NOMO-1 treated with DMSO at 0.1 percent for 48 hours (cell line): ENCODE measurements around the gene PLEKHJ1.

Source experiments
- DNase-seq: peaks from one replicate; lab custom pipeline; 2025; ENCODE audit not compliant: unreplicated experiment; lab: John Stamatoyannopoulos, UW

PLEKHJ1 gene

DNA sequence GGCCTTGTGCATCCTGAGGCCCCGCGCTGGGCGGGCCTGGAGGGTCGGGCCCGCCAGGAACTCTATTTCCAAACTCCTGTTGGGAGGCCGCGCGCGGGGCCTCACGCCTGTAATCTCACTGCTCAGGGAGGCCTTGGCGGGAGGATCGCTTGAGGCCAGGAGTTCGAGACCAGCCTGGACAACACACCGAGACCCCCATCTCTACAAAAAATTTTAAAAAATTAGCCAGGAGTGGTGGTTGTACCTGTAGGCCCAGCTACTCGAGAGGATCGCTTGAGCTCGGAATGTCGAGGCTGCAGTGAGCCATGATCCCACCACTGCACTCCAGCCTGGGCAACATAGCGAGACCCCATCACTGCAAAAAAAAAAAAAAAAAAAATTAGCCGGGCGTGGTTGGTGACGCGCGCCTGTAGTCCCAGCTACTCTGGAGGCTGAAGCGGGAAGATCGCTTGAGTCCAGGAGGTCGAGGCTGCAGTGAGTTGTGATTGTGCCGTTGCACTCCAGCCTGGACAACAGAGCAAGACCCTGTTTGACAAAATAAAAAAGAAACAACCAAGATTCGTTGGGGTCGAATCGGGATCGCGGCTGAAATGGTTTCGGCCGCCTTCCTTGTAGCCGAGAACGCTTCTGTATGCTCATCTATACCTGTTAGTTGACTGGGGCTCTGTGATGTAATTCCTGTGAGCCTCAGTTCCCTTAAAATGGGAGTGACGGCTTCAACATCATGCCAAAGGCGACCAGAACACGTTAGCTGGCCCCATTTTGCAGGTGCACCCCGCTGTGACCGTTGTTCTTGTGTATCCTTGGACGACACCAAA lies 1.1 kb upstream of the PLEKHJ1 start:
- DNase-seq: no peak

- no peak for DNase-seq
Observed at GRCh38 chr19:2236064-2236313, 140 bp downstream of the PLEKHJ1 start.

GRCh38 chr19:2235381-2236063 lies 607 bp downstream of the PLEKHJ1 start:
- DNase-seq: no peak

DNA sequence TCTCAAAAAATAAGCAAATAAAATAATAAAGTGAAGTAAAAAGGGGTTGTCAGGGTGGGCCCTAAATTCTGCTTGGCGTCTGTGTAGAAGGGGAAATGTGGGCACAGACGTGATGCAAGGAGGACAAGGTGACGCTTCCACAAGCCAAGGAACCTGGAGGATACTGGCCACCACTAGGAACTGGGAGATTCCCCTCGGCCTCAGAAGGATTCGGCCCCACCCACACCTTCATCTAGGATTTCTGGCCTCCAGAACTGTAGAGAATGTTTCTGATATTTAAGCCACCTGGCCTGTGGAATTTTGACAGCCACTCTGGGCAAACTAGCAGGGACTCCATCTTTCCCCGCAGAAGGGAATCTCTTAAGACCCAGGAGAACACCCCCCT lies 1.1 kb downstream of the PLEKHJ1 start:
- no peak for DNase-seq

DNA sequence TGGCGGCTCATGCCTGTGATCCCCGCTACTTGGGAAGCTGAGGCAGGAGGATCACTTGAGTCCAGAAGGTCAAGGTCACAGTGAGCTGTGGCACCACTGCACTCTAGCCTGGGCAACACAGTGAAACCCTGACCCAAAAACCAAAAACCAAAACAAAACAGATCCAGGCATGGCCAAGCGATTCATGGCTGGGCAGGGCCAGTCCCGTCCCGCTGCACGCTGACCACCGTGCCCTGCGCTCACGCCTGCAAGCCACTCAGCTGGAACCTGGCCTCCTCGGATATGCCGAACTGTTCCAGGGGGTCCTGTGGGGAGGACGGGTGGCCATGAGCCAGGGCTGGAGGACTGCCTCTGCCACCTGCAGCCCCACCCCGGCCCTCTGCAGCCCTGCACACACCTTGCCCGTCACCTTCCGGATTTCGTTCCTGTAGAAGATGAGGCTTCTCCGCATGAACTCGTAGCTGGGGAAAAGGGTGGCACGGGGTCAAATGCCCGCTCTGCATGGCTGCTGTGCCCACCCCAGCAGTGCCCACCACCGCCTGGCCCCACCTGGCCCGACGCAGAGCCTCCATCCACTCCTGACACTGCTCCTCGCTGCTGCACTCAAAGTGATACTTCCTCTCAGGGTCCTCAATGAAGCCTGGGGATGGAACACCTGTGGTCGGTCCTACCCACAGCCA lies 2.4 kb downstream of the PLEKHJ1 start:
- DNase-seq: no peak

DNA sequence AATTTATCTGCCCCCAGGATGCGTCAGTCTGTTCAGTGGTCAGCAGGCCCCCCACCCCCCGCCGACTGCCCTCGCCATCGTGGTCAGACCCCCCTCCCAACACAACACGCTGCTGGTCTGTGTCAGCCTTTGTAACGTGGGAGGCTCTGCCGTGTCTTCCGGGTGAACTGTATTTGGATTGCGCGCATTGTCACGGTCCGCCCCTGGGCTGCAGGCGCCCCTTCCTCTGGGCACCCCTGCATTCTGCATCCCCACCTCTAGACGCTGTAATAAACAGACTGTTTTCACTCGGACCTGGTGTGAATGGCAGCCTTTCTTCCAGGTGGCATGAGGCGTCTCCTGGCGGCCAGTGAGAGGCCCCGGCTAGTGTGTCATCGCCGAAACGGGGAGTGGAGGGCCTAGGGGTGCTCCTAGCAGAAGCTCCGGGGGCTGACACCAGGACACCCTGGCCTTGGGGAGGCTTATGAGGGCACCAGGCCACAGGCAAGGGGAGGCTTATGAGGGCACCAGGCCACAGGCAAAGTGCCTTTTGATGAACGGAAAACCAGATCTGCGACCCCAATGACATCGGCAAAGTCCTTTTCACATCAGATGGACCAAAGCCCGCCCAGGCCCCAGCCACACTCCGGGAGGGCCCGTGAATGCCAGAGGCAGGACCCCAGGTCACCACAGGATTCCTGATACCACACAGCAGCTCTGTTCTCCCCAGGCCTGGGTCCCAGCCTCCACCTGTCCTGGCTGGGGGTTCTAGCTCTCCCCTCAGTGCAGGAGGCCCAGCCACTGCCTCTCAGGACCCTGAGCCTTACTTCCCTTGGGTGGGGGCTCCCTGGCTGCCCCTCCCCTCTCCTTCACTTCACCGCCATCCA lies 3.6 kb downstream of the PLEKHJ1 start:
- DNase-seq: no peak

DNA sequence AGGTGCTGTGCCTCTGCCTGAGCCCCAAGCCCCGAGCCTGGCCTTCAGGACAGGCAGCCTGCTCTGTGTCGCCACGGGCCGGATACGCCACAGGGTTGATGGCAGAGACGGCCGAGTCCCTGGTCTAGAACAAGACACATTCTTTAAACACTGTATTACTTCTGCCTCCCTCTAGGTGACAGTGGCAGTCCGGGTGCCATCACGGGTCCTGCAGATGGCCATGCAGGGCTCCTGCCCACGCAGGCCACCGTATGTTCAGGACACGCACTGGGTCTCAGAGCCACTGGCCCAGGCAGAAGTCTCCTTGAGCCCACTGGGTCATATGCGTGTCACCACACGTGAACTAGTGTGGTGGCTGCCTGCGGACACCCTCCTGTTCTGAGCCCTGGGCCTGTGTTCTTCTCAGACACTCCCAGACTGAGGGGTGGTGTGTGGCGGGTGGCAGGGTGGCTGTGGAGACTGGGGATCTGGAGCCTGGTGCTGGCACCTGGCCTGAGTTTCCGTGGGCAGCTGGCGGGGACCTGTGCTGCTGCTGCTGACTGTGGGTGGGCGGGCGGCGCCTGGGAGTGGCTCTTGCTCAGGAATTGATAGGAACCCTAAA lies 4.4 kb downstream of the PLEKHJ1 start:
- no peak for DNase-seq

- no peak for DNase-seq
Observed at GRCh38 chr19:2230807-2231533, 5.2 kb downstream of the PLEKHJ1 start.

- no peak for DNase-seq
Observed at GRCh38 chr19:2230033-2230531, 6.0 kb downstream of the PLEKHJ1 start.

DNA sequence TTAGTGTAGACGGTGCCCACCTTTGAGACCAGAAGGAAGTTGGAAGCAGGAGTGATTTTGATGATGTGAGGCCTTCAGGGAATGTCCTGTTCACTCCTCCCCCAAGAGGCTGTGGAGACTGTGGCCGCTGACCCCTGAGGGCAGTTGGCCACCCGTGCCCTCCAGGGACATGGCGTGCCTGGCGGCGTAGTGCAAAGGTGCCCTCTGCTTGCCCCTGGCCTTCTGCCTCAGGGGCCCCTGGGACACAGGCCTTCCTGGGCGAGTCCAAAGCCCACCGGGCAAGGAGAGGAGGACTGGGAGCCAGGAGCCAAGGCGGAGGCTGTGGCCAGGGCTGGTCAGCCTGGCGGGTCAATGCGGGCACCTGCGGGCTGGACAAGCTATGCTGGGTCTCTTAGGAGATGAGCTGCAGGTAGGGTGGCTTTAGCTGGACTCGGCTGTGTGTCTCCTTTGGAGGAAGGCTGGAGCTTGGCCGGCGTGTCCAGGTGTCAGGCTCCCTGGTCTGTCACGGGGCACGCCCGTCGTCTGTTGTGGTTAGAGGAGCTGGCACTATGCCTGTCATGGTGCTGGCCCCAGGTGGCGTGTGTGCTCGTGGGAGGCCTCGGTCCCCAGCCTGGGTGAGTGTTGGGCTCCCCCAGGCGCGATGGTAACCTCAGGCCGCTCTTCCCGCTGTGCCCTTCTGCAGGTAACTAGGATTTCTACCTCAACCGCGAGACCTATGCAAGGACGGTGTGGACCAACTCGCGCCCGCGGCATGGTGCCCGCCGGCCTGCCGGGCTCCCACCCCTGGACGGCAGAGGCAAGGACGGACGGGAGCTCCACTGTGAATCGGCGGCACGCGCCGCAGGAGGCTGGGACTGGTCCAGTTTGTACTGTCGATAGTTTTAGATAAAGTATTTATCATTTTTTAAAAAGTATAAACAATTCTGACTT lies 6.8 kb downstream of the PLEKHJ1 start:
- DNase-seq: no peak

DNA sequence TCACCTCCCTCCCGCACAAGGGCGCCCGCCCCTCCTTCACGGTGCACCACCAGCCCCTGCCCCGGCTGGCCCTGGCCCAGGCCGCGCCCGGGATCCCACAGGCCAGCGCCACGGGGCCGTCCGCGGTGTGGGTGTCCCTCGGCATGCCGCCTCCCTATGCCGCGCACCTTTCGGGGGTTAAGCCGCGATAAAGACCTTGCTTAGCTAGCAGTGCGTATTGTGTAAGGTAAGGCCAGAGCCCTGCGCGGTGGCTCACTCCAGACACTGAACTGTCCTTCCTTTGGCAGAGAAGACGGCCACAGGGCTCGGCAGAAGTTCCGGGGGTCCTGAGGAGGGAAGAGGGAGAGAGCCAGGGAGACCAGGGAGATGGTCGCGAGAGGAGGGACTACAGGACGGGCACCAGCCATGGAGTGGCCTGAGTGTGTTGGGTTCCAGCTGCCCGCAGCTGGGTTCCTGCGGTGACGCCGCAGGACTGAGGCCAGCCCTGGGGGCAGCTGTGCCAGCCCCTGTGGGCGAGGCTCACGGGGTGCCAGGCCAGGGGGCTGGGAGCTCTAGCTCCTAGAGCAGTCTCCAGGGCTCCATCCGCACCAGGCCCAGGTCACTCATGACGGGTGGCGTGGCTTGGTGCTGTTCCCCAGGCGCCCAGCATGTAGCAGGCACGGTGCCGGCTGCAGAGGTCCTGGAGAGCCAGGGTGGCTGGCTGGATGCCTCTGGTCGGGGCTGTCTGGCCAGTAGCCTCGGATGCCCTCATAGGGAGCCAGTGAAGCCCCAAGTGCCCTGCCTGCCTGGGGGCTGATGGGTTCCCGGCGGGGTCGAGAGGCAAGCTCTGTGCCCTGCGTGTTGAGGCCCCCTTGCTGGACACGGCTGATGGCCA lies 7.7 kb downstream of the PLEKHJ1 start:
- no peak for DNase-seq

DNA sequence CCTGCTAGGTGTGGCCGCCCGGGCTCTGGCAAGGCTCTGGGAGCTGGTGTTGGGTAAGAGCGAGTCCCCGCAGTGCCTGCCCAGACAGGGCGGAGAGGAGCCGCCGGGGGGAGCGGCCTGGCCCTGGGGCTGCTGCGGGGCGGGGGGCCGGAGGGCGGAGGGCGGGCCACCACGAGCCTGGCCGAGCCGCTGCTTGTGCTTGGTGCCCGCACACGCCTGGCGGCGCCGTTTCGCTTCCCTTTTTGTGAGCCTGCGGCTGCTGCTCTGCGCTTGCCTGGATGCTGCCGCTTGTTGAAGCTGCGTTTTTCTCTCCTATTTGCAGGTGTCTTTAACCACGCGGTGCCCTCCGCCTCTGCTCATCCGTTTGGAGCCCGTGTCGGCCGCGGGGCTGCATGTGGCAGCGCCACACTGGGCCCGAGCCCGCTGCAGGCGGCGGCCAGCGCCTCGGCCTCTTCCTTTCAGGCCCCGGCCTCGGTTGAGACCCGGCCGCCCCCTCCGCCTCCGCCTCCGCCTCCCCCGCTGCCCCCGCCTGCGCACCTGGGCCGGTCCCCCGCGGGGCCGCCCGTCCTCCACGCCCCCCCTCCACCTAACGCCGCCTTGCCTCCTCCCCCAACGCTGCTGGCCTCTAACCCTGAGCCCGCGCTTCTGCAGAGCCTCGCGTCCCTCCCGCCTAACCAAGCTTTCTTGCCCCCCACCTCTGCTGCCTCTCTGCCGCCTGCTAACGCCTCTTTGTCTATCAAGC lies 8.5 kb downstream of the PLEKHJ1 start:
- DNase-seq: peak; percentile 91

- DNase-seq: no peak
Observed at GRCh38 chr19:2226840-2227360, 9.2 kb downstream of the PLEKHJ1 start.

- DNase-seq: no peak
Observed at GRCh38 chr19:2226051-2226839, 9.9 kb downstream of the PLEKHJ1 start.

GRCh38 chr19:2225415-2226050 lies 10.6 kb downstream of the PLEKHJ1 start:
- DNase-seq: no peak
